ENCODE results near the gene MEIS2.
A peak's percentile ranks its signal among the peaks of the same experiment; 100 is the strongest.

The MEIS2 gene

GRCh38 chr15:37037850-37038715, 62.3 kb downstream of the MEIS2 start:
- DNase-seq, result peak; percentile 10

DNA sequence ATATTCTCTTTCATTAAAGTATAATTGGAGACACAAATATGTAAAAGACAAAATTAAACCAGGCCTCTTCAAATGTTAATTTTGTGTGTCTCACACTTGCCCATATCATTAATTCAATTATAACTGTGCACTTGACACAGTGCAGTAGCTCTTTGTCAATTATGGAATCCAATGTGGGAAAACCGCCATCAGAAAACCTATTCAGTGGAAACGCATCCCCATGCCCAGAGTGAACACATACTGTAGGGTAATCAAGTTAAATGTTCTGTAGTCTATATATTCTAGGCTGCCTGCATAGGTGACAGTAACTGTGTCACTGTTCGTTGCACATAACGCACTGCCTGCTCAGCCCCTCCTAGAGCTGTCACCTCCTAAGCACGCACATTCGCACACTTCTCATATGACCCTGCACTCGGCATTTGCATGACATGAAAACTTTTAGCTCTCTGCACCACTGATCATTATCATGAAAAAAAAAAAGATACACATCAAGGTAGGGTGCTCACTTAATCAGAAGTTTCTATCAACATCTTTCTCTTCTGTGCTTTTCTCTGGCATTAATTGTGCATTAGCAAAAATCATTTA, 63.2 kb downstream of the MEIS2 start:
- no peak for DNase-seq

GRCh38 chr15:37034835-37035748, 65.3 kb downstream of the MEIS2 start:
- DNase-seq, result peak; percentile 82

DNA sequence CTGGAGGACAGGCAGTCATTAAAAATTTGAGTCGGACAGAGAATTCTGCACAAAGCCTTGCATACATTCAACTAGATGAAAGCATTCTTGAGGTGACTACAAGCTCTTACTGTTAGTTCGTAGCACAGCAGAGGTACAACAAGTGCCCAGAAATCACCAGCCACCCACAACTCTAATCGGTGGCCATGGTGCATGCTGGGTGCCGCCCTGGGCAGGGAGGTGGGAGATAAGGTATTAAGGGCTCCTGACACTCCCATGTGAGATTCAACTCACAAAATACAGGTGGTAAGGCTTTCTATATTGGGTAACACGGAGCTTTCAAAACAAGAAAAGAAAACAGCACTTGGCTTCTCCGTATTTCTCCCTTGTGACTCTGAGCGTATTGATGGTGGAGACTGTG, 66.0 kb downstream of the MEIS2 start:
- DNase-seq, result no peak

DNA sequence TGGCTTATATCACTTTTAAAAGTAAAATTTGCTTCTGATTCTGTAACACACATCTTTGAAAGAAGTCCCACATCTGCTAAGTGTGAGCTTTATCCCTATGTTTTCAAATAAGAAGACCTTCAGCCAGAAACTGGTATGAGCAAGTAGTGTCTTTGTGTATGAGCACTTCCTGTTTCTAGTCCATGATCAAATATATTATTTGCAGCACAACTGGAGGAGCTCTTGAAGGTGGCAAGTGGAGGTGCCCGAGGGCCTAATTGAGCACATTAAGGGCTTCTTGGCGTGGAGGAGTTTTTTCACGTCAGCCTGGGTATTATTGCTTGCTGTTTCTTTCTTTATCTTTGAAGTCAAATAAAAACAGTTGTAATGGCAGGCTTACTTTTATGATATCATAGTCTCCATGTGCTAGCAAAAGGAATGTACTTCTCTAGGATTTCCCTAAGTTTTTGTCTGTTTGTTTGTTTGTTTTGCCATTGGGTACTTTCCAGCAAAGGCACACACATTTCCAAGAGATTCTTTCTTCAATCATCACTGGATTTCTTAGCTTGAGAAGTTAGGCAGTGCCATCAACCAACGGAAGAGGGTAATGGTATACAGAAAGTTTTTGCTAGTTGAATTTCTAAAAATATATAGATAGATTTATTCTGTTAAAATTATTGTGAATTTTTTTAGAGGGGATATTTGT, 68.1 kb downstream of the MEIS2 start:
- no peak for DNase-seq

DNA sequence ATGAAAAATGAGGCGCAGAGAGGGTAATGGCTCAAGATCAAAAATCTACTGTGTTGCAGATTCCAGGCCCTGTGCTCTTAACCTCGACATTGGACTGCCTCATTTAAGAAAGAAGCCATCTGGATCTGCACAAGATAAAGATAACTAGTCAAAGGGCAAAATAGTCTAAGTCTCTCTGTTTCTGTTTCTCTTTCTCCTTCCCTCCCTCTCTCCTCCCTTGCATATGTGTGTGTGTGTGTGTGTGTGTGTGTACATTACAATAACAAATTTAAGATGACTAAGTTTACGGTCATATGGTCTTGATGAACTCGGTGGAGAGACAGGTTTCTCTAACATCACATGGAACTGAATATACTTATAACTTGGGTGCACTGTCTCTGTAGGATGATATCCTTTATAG, 69.2 kb downstream of the MEIS2 start:
- DNase-seq, result no peak

DNA sequence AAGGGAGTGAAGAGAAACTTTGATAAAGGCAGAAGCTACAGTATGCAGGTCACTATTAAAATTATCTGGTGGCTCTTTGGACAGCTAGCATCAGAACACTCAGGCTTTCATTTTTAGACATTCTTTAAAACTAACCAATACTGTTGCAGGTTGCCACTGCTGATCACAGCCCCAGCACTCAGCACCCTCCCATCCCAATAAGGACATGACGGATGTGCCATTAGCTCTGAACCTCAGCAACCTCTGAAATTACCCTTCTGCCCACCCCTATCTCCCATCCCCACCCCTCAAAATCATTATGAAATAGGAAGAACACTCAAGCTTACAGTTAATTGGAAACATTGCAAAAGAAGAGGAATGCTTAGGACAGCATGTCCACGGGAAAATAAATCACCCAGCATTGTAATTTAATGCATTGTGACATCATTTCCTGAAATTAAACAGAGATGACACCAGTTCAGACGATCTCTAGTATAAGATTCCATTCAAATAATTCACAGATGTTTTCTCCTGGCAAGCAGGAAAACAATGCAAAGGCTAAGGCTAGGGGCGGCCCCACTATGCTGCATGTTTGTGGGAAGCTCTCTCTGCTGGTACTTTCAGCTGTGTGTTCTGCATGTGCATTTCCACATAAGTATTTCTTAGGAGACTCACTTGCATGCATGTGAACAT, 71.6 kb downstream of the MEIS2 start:
- no peak for DNase-seq

GRCh38 chr15:37020852-37021251, 79.5 kb downstream of the MEIS2 start:
- no peak for DNase-seq

DNA sequence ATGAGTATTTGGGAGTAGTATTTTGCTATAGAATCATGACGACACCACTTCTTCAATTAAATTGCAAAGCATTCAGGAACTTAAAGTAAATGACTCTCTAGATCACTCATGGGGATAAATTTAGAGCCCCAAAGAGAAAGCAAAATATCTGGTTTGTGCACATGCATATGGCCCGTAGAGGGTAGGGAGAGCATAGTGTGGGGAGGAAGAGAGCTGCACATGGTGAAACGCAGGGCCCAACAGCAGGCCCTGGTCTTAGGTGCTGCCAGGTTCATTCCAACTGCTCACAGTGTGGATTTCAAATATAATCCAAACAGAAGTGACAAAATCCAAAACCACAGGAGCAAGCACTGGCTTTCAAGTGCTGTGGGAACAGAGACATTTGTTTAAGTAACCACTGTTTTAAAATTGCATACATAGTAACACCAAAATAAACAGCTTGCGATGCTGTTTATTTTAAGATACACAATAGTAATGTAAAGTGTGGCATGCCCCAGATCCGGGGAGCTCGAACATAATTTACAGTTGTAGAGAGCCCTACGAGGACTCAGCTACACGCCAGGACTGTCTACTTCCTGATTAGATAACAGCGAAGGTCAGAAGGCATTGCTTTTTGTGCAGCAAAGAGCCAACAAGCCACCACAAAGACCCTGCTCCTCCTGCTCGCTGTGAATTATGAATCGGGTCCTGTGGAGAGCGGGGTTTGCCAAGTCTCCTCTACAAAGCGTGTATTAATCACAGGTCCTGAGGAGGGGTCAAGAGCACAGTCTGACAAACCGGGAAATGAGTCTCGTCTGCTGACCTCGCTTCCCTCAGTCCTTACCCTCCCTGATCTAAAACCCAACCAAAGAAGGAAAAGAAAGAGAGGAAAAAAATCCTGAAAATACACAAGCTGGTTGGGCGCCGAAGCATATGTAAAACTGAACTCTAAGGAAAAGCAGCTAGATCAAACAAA, 80.6 kb downstream of the MEIS2 start:
- DNase-seq, result no peak

DNA sequence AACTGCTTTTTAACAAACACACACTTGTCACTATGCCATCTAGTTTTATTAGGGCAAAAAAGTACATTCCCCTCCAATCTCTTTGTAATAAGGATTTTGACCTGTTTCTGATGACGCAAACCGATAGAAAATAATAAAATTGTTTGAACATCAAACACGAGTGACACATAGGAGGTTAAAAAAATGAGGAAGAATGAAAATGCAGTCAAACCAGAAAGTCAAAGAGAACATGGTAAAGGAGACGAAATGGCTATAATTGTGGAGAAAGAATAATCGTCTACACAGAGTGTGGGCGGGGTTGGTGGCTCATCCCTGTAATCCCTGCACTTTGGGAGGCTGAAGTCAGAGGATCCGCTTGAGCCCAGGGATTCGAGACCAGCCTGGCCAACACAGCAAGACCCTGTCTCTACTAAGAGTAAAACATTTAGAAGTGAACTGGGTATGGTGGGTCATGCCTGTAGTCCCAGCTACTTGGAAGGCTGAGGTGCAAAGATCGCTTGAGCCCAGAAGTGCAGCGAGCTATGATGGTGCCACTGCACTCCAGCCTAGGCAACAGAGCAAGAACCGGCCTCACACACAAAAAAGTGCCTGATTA, 83.2 kb downstream of the MEIS2 start:
- DNase-seq, result no peak

- no peak for DNase-seq
These were observed 84.1 kb downstream of the MEIS2 start for GRCh38 chr15:37016231-37016630.

GRCh38 chr15:37015451-37015850, 84.9 kb downstream of the MEIS2 start:
- no peak for DNase-seq

GRCh38 chr15:37015035-37015434, 85.3 kb downstream of the MEIS2 start:
- no peak for DNase-seq

DNA sequence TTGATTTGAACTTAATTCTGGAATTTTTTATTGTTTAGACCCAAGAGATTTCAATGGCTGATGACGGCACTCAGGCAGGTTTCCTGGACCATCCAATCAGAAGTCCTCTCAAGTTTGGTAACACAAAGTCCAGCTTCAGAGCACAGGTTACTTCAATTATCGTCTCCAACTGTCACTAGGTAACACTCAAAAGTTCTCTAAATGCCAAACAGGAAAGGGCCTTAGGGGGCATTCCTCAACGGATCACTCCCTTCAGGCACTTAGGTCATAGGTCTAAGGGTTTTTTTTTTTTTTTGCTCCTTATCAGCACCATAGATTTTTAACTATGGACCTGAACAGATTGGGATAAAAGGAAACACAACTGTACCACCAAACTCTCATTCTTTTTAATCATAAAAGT, 85.8 kb downstream of the MEIS2 start:
- no peak for DNase-seq

DNA sequence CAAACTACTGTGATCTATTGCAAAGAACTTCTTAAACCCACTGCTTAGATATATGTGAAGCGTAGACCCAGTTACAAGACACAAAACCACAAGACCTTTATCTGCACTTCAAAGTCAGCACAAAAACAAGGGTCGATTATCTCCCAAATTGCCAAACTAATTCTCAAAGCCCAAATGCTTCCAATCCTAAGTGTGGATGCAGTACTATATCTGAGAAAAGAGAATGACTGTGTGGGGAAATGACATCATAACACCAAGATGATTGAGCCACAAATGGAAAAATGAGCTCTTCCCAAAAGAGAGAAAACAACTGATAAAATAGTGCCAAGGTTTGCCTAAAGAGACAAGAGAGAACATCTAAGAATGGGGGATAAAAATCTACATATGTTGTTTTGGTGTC, 86.2 kb downstream of the MEIS2 start:
- DNase-seq, result no peak

DNA sequence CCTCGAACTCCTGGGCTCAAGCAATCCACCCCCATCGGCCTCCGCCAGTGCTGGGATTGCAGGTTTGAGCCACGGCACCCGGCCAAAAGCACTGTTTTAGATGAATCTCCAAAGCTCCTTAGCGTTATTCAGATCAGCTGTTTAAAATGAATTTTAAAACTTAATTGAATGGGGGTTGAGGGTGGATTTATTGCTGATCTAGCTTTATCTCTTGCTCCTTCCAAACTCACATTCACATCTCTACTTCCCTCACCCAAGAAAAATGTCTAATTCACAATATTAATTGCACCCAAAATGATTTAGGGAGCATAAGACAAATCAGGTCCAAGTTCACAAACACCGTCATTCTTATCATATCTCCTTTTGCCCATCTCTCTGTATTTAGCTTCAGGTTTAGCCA, 89.8 kb downstream of the MEIS2 start:
- DNase-seq, result no peak

GRCh38 chr15:37009288-37009687, 91.1 kb downstream of the MEIS2 start:
- DNase-seq, result no peak

- DNase-seq, result no peak
These were observed 92.1 kb downstream of the MEIS2 start for GRCh38 chr15:37008205-37008604.

- no peak for DNase-seq
These were observed 93.0 kb downstream of the MEIS2 start for GRCh38 chr15:37007301-37007700.

DNA sequence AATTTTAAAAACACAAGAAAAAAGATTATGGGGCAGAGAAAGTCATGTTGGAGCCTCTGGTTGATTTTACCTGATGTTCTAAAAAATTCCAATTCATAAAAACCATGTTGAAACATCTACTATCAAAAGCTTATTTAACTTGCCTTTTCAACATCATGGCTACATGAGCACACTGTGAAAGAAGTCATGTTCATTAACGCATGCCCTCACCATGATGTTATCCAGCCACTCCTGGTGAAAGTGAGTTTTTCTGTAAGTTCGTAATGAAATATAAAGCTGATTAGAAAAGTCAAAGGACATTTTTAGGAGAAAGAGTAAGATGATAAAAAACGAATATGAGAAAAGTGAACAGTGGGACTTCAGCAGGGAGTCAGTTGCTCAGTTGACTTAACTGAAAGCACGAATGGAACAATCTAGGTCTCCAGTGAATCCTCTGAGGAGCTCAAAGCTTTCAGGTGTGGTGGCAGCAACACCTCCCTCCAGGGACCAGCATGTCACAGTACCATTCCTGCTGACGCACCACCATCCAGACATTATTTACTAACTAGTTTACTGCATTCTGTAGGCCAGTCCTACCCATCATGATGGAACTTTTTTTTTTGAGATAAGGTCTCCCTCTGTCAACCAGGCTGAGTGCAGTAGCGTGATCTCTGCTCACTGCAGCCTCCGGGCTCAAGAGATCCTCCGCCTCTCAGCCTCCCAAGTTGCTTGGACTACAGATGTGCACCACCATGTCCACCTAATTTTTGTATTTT, 95.2 kb downstream of the MEIS2 start:
- DNase-seq, result no peak
